Activated B cell treated with CpG ODN at 0.5 μM for 24 hours (primary cell): ENCODE data around the gene ECT2L. TPM values are rescaled to one million over a fixed set of nuclear protein-coding genes. Genes with fewer than 3 reads are reported as not detected.

Experiments
- ATAC-seq: fragments of 200-7000 bp; cut with Tn5 transposase; one replicate; pipeline ENCODE4 v1.10.0; 2021; ENCODE audit warnings: low read depth, mild to moderate bottlenecking, moderate library complexity
- CTCF ChIA-PET: fragments of 350-600 bp; sonication (Branson Sonifier 250); formaldehyde crosslinking; loops from one replicate; lab custom pipeline; 2021; ENCODE audit warnings: antibody characterized with exemption; lab: Charles Lee
- POLR2A ChIA-PET: fragments of 350-600 bp; sonication (Branson Sonifier 250); formaldehyde crosslinking; loops from one replicate; lab custom pipeline; 2021; ENCODE audit warnings: antibody characterized with exemption; lab: Charles Lee
- DNase-seq: peaks from one replicate; pipeline ENCODE4 v3.0.0; 2022
- H3K27ac Mint-ChIP-seq: one replicate; pipeline ENCODE4 v1.8.0; 2020; ENCODE audit warnings: mixed read lengths
- H3K27me3 Mint-ChIP-seq: one replicate; pipeline ENCODE4 v1.8.0; 2021; ENCODE audit warnings: mixed read lengths
- H3K36me3 Mint-ChIP-seq: one replicate; pipeline ENCODE4 v1.8.0; 2021; ENCODE audit warnings: low read depth, mixed read lengths
- H3K4me1 Mint-ChIP-seq: one replicate; pipeline ENCODE4 v1.8.0; 2021; ENCODE audit warnings: mixed read lengths
- H3K4me3 Mint-ChIP-seq: one replicate; pipeline ENCODE4 v1.8.0; 2020; ENCODE audit warnings: mild to moderate bottlenecking, mixed read lengths
- H3K9me3 Mint-ChIP-seq: one replicate; pipeline ENCODE4 v1.8.0; 2020; ENCODE audit warnings: mixed read lengths
- CTCF ChIP-seq: fragments of 200-600 bp; IDR thresholded peaks from one replicate; pipeline ENCODE4 v1.8.0; 2022; ENCODE audit warnings: antibody characterized with exemption, mild to moderate bottlenecking
- intact Hi-C: fragments of 100-400 bp; cut with micrococcal nuclease; formaldehyde crosslinking; loops from one replicate; pipeline ENCODE4 v1.15.1; 2024
- total RNA-seq: library from RNA; stranded (reverse); gene quantifications from 2 replicates; pipeline ENCODE4 v1.2.3, GENCODE V29; 2022

ECT2L gene
- total RNA-seq, 1 donor from 2014 or later: not detected

- intact Hi-C loops: loop anchor here (5.0 kb wide), 2 partner anchors 94 to 314 kb away; no protein-coding TSS in a partner anchor
- ChIA-PET CTCF (interaction anchor here (1.0 to 1.6 kb wide), 2 partner anchors 546 to 551 kb away, joined by 3 to 7 read pairs; no protein-coding TSS in a partner anchor), POLR2A (interaction anchor here (0.7 kb wide), 1 partner anchor 1993 kb away, joined by 3 read pairs; no protein-coding TSS in a partner anchor)
- no peak for TF ChIP-seq CTCF
- no peaks in the 10 kb centered on the region for H3K27me3 Mint-ChIP-seq
- peaks cover 32% of the 10 kb centered on the region for H3K4me1 Mint-ChIP-seq
- no peak for DNase-seq
- ATAC-seq: peak; percentile 70
- no peaks in the 10 kb centered on the region for H3K9me3 Mint-ChIP-seq
- peak overlapping the region; percentile 70 for H3K27ac Mint-ChIP-seq
- peak overlapping the region; percentile 35 for H3K4me3 Mint-ChIP-seq
- H3K36me3 Mint-ChIP-seq: no peaks in the 10 kb centered on the region
Observed at GRCh38 chr6:138818496-138819194, 22.8 kb downstream of the ECT2L start.

GRCh38 chr6:138821519-138821918 is 25.6 kb downstream of the ECT2L start:
- intact Hi-C loops: no loop called here
- H3K27me3 Mint-ChIP-seq: no peaks in the 10 kb centered on the region
- TF ChIP-seq CTCF: no peak
- DNase-seq: no peak
- CTCF ChIA-PET: no interaction called here
- H3K36me3 Mint-ChIP-seq: no peaks in the 10 kb centered on the region
- no peaks in the 10 kb centered on the region for H3K9me3 Mint-ChIP-seq
- ATAC-seq: no peak
- peaks cover 29% of the 10 kb centered on the region for H3K4me1 Mint-ChIP-seq
- POLR2A ChIA-PET: interaction anchor here (0.6 kb wide), 1 partner anchor 198 kb away, joined by 4 read pairs; no protein-coding TSS in a partner anchor
- H3K4me3 Mint-ChIP-seq: no peak overlapping the region
- H3K27ac Mint-ChIP-seq: no peak overlapping the region

GRCh38 chr6:138824482-138825144 is 28.7 kb downstream of the ECT2L start:
- H3K9me3 Mint-ChIP-seq: no peaks in the 10 kb centered on the region
- no peak for DNase-seq
- POLR2A ChIA-PET: no interaction called here
- H3K4me3 Mint-ChIP-seq: no peak overlapping the region
- no peak for TF ChIP-seq CTCF
- H3K27me3 Mint-ChIP-seq: no peaks in the 10 kb centered on the region
- no peak for ATAC-seq
- no peak overlapping the region for H3K27ac Mint-ChIP-seq
- H3K4me1 Mint-ChIP-seq: peaks cover 6% of the 10 kb centered on the region
- intact Hi-C loops: no loop called here
- no peaks in the 10 kb centered on the region for H3K36me3 Mint-ChIP-seq
- CTCF ChIA-PET: no interaction called here

GRCh38 chr6:138830248-138830647 is 34.4 kb downstream of the ECT2L start:
- Mint-ChIP-seq H3K4me3 (no peak overlapping the region), H3K4me1 (no peaks in the 10 kb centered on the region), H3K36me3 (no peaks in the 10 kb centered on the region), H3K27ac (no peak overlapping the region), H3K9me3 (no peaks in the 10 kb centered on the region), H3K27me3 (no peaks in the 10 kb centered on the region)
- ChIA-PET POLR2A (no interaction called here), CTCF (no interaction called here)
- intact Hi-C loops: no loop called here
- TF ChIP-seq CTCF: no peak
- no peak for ATAC-seq
- no peak for DNase-seq

GRCh38 chr6:138832182-138832581 is 36.3 kb downstream of the ECT2L start:
- H3K27ac Mint-ChIP-seq: no peak overlapping the region
- H3K36me3 Mint-ChIP-seq: no peaks in the 10 kb centered on the region
- ChIA-PET CTCF (no interaction called here), POLR2A (no interaction called here)
- H3K4me1 Mint-ChIP-seq: no peaks in the 10 kb centered on the region
- H3K9me3 Mint-ChIP-seq: no peaks in the 10 kb centered on the region
- intact Hi-C loops: no loop called here
- no peaks in the 10 kb centered on the region for H3K27me3 Mint-ChIP-seq
- H3K4me3 Mint-ChIP-seq: no peak overlapping the region
- no peak for ATAC-seq
- DNase-seq: no peak
- no peak for TF ChIP-seq CTCF
